ENCODE data around the gene PKD1L1. TPM values are rescaled to one million over a fixed set of nuclear protein-coding genes. Genes with fewer than 3 reads are reported as not detected.

PKD1L1 gene
- total and polyA plus RNA-seq, 4 donors = 0.26 to 1.1 (median 0.55) TPM

- H3K4me1 ChIP-seq (ENCODE audit: control insufficient read depth in 5 of 5, insufficient read depth in 5 of 5, low read length in 5 of 5) = no peaks in the 10 kb centered on the region
- H3K9me3 ChIP-seq (ENCODE audit: control insufficient read depth in 4 of 4, insufficient read depth in 3 of 4, low read length in 3 of 4) = peaks cover 0 to 3% (median 0%) of the 10 kb centered on the region in 4 donors
- no peak for DNase-seq
- WGBS, 2 donors = 87 to 91% methylated on average over 1 of the region's 1 CpG
- no peak overlapping the region for H3K27ac ChIP-seq (ENCODE audit: low read depth in 1 of 2, low read length in 1 of 2)
- no peak for TF ChIP-seq CTCF (IDR thresholded peaks at IDR 0.05; ENCODE audit: control extremely low read depth, extremely low read depth)
- no peak overlapping the region for H3K9ac ChIP-seq (ENCODE audit: insufficient read depth in 1 of 2, low read length in 2 of 2)
- H3K4me3 ChIP-seq = no peak overlapping the region
- H3K36me3 ChIP-seq (ENCODE audit: control insufficient read depth in 4 of 4, insufficient read depth in 4 of 4, low read length in 4 of 4) = peaks cover 0 to 2% (median 0%) of the 10 kb centered on the region in 4 donors
- no peak for ATAC-seq (ENCODE audit: insufficient read depth, low FRiP score)
- no peaks in the 10 kb centered on the region for H3K27me3 ChIP-seq (ENCODE audit: control insufficient read depth in 3 of 3, insufficient read depth in 3 of 3, low read length in 2 of 3)
Measured at GRCh38 chr7:47908720-47909119, 39.5 kb downstream of the PKD1L1 start.

- no peak for ATAC-seq (ENCODE audit: insufficient read depth, low FRiP score)
- Histone ChIP-seq H3K9me3 (ENCODE audit: control insufficient read depth in 4 of 4, insufficient read depth in 3 of 4, low read length in 3 of 4) (peaks cover 0 to 3% (median 0%) of the 10 kb centered on the region in 4 donors), H3K4me1 (ENCODE audit: control insufficient read depth in 5 of 5, insufficient read depth in 5 of 5, low read length in 5 of 5) (no peaks in the 10 kb centered on the region), H3K27me3 (ENCODE audit: control insufficient read depth in 3 of 3, insufficient read depth in 3 of 3, low read length in 2 of 3) (no peaks in the 10 kb centered on the region), H3K36me3 (ENCODE audit: control insufficient read depth in 4 of 4, insufficient read depth in 4 of 4, low read length in 4 of 4) (peaks cover 0 to 2% (median 0%) of the 10 kb centered on the region in 4 donors), H3K9ac (ENCODE audit: insufficient read depth in 1 of 2, low read length in 2 of 2) (no peak overlapping the region), H3K4me3 (no peak overlapping the region), H3K27ac (ENCODE audit: low read depth in 1 of 2, low read length in 1 of 2) (no peak overlapping the region)
- TF ChIP-seq CTCF (IDR thresholded peaks at IDR 0.05; ENCODE audit: control extremely low read depth, extremely low read depth) = no peak
- DNase-seq = no peak
- WGBS, 2 donors = 94 to 96% methylated on average over 9 of the region's 9 CpGs
Measured at GRCh38 chr7:47907981-47908616, 40.2 kb downstream of the PKD1L1 start.

- no peaks in the 10 kb centered on the region for H3K4me1 ChIP-seq (ENCODE audit: control insufficient read depth in 5 of 5, insufficient read depth in 5 of 5, low read length in 5 of 5)
- H3K36me3 ChIP-seq (ENCODE audit: control insufficient read depth in 4 of 4, insufficient read depth in 4 of 4, low read length in 4 of 4) = peaks cover 0 to 2% (median 0%) of the 10 kb centered on the region in 4 donors
- DNase-seq (no peak), ATAC-seq (ENCODE audit: insufficient read depth, low FRiP score) (no peak)
- H3K27me3 ChIP-seq (ENCODE audit: control insufficient read depth in 3 of 3, insufficient read depth in 3 of 3, low read length in 2 of 3) = no peaks in the 10 kb centered on the region
- TF ChIP-seq CTCF (IDR thresholded peaks at IDR 0.05; ENCODE audit: control extremely low read depth, extremely low read depth) = no peak
- no peak overlapping the region for H3K27ac ChIP-seq (ENCODE audit: low read depth in 1 of 2, low read length in 1 of 2)
- H3K9me3 ChIP-seq (ENCODE audit: control insufficient read depth in 4 of 4, insufficient read depth in 3 of 4, low read length in 3 of 4) = peaks cover 0 to 3% (median 0%) of the 10 kb centered on the region in 4 donors
- no peak overlapping the region for H3K4me3 ChIP-seq
- no peak overlapping the region for H3K9ac ChIP-seq (ENCODE audit: insufficient read depth in 1 of 2, low read length in 2 of 2)
- WGBS, 2 donors = 66 to 92% methylated on average over 3 of the region's 3 CpGs
Measured at GRCh38 chr7:47906883-47907282, 41.4 kb downstream of the PKD1L1 start.

All from lung (tissue), 12 donors.